ACHN (cell line): ENCODE data around the gene TMCO4.
"Not testable (repeated sequence)": the region's sequence is repeated elsewhere in the genome, so short reads cannot be mapped to it uniquely, and the experiment has no call there.

Source experiments
- DNase-seq: peaks from one replicate; pipeline ENCODE4 v3.0.0-alpha.2; 2015
- in situ Hi-C: cut with HindIII; loops from 2 replicates; pipeline ENCODE4 v1.10.0; 2017; ENCODE audit warnings: low sequenced_read_pairs, low pct_ligation_motif_present, low pct_unique_long_range_greater_than_20kb

TMCO4 gene

DNA sequence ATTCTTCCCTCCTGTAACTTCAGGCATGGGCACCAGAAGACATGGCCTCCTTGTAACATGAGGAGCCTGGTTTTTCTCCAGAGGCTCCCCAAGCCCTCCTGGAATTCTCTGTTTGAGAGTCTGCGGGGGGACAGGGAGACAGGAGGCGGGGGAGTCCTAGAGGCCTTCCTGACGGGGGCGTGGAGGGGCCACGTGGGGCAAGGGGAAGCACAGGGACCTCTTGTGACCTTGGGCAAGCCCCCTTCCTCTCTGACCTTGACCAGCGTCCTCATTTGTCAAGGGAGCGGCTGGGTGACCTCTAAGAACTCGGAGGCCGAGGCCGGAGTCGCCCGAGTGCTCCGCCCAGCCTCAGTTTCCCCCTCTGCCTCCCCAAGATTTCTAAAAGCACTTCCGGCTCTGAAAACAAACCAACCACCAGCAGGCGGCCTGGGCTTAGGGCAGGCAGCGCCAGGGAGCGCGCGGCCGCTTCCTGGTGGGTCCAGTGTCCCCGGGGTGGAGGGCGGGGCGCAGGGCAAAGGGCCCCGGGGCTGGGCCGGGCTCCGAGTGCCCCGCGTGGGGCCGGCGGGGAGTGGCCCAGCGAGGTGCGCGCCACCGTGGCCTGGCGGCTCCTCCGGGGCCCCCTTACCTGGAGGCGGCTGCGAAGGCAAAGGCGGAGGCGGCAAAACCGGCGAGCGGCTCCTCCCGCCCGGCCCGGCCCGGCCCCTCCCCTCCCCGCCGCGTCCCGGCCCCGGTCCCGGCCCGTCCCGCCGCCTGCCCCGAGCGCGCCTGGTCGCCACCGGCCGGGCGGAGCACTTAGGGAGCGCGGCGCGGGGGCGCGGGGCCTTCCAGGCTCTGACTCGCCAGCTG lies at the start of gene TMCO4:
Gene TMCO4, minus strand, starts transcription at position 687 of the 846 bp plus-strand sequence. CDS start 19,158 bp downstream, outside the sequence.
- in situ Hi-C loops, result no loop called here
- DNase-seq, result peak; percentile 68

DNA sequence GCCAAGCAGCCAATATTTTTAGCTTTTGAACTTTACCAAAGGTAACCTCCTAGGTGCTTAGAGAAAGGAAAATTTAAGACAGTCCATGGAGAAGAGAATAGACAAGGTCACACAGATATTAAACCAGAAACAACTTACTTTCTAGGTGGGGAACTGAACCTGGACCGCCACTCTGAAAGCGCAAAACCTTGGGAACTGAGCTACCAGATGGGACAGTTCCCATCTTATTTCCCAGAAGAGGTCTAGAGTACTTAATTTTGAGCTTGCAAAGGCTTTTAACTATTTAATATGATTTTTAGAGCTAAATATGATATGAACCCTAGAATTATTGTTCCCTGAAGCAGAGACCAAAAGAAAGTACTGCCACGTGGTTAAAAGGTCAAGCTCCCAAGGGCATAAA lies 49.6 kb upstream of the TMCO4 start:
- in situ Hi-C loops, result not testable (repeated sequence)

GRCh38 chr1:19847334-19847733 lies 47.6 kb upstream of the TMCO4 start:
- in situ Hi-C loops, DNase-seq: not testable (repeated sequence)

More for the DNA sequence above, 49.6 kb upstream of the TMCO4 start:
- not testable (repeated sequence) for DNase-seq

DNA sequence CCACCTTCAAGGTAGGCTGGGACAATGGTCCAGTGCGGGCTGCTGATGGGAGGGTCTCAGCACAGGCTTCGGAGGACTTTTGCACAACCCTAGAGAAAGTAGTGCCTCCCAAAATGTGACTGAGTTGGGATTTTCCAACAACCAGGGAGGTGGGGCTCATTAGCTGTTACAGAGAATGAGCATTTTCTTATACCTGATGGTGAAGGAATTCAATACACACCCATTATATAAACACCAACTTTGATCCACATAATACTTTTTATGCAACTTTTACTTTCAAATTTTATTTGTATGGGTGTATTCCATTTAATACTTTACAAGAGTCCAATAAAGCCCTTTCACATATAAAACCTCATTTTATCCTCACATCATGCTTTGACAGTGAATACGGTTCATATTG lies 46.6 kb upstream of the TMCO4 start:
- DNase-seq, result no peak
- in situ Hi-C loops, result no loop called here

DNA sequence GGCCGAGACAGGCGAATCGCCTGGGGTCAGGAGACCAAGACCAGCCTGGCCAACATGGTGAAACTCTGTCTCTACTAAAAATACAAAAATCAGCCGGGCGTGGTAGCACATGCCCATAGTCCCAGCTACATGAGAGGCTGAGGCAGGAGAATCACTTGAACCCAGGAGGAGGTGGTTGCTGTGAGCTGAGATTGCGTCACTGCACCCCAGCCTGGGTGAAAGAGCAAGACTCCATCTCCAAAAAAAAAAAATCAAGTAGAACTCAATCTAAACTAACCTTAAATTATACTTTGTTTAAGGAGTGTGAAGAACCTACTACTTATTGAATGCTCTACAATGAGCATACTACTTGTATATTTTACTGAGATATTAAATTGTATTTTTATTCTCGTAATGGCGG lies 45.8 kb upstream of the TMCO4 start:
- in situ Hi-C loops, result no loop called here

DNA sequence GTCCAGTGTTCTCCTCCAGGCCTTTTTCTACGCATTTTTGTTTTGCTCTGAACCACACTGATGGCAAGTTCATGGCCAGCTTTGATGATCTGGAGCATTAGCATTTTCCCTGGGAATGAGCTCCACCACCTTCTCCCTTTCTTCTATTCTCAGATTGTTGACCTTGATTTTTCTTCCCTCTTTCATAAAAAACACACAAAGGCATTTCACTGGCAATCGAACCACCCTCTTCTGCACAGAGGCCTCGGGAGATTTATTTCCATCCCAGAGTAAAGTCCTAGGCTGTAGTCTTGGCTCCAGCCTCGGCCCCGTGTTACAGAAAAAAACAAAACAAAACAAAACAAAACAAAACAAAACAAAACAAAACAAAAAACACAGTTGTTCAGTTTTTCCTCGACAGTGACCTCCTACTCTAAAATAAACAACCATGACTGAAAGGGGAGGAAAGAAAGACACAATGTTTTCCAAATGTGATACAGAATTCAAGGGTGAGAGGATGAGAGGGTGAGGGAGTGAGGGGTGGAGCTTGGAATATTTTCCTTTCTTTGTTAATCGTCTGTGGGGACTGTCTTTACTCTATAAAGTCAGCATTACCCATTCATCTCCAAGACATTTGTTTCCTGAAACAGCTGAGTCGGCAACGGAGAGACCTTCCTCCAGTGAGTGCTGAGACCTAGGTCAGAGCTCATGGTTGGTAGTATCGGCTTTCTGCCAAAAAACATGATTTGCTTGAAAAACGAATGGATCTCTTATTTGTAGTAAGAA lies 45.2 kb upstream of the TMCO4 start:
- in situ Hi-C loops, result no loop called here
- DNase-seq, result no peak

More for the DNA sequence above, 45.8 kb upstream of the TMCO4 start:
- DNase-seq, result no peak

DNA sequence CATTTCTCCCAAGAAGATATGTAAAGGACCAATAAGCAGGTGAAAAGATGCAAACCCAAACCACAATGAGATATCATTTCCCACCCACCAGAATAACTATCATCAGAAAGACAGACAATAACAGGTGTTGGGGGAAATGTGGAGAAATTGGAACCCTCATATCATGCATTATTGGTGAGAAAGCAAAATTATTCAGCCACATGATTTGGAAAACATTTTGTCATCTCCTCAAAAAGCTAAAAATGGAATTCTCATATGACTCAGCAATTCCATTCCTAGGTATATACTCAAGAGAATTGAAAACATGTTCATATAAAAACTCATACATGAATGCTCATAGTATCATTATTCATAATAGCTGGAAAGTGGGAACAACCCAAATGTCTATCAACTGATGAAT lies 40.5 kb upstream of the TMCO4 start:
- in situ Hi-C loops, result no loop called here
- DNase-seq, result no peak

DNA sequence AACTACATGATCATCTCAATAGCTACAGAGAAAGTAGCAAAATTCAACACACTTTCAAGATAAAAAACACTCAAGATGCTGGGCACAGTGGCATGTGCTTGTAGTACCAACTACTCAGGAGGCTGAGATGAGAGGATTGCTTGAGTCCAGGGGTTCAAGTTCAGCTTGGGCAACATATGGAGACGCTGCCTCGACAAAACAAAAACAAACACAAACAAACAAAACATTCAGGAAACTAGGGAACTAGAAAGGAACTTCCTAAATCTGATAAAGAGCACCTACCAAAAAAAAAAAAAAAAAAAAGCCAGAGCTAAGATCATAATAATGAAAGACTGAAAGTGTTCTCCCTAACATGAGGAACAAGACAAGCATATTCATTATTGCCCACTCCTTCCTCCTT lies 38.1 kb upstream of the TMCO4 start:
- no peak for DNase-seq
- in situ Hi-C loops, result no loop called here

DNA sequence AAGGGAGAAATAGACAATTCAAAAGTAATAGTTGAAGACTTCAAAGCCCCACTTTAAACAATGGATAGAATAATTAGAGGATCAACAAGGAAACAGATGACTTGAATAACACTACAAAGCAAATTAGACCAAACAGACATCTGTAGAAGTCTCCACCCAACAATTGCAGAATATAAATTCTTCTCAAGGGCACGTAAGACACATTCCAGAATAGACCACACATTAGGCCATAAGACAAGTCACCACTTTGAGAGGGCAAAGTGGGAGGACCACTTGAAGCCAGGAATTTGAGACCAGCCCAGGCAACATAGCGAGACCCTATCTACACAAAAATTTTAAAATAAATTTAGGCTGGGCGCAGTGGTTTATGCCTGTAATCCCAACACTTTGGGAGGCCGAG lies 35.9 kb upstream of the TMCO4 start:
- in situ Hi-C loops, result no loop called here
- DNase-seq, result no peak

- in situ Hi-C loops, result no loop called here
- no peak for DNase-seq
Observed at GRCh38 chr1:19831441-19831840, 31.7 kb upstream of the TMCO4 start.

DNA sequence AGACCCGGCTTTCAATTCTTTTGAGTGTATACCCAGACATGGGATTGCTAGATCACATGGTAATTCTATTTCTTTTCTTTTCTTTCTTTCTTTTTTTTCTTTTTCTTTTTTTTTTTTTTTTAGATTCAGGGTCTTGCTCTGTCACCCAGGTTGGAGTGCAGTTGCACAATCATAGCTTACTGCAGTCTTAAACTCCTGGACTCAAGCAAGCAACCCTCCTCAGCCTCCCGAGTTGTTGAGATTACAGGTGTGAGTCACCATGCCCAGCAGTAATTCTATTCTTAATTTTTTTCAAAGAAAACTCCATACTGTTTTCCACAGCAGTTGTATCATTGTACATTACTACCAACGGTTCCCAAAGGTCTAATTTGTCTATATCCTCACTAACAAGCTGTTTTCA lies 28.8 kb upstream of the TMCO4 start:
- in situ Hi-C loops, result no loop called here
- DNase-seq, result no peak

DNA sequence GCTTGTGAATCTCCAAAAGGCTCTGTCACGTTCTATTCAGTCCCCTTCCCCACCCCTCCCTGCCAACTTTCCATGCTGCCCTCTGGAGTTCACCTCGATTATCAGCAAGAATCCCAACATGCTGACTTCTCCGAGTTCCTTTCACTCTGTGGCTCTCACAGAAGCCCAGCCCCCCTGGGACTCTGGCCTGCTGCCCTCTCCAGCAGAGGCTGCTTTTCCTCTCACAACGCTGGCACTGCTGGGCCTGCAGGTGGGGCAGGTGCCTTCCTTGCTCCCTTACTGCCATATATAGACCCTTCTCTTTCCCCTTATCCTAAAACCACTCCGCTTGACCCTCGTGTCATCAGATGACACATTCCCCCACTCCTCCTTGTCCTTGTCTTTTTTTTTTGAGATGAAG lies 25.6 kb upstream of the TMCO4 start:
- DNase-seq, result no peak
- in situ Hi-C loops, result no loop called here

DNA sequence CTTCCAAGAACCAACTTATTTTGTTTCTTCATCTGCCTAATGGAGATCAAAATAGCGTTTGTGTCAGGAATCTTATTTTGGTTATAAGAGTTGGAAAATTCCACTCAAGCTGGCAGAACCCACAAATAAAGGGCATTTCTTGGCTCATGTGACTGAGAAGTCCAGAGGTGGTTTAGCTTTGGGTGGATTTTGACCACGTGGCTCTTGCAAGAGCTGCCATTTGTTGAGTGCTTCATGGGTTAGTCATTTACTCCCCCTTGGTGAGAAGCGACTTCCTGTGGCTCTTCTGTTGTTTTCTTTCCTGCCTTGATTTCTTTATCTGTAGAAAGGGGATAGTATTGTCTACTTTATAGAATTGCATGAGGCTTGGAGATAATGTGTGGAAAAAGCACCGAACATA lies 24.8 kb upstream of the TMCO4 start:
- in situ Hi-C loops, result no loop called here
- peak; percentile 5 for DNase-seq

DNA sequence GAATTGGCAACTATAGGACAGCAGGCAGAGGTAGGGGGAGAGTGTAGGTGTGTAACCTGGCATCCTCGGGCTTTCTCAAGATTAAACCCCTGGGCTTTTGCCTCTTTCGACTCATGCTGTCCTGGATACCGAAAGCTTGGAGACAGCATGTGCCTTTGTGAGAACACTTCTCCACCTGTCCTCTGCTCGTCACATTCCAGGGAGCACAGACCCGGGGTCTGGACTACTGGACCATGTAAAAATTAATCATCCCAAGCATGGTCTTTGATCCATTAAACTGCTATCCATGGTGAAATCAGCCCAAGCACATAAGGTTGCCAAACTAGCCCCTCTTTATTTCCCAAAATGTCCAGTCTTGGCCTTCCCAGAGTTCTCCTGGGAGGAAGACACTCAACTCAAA lies 24.3 kb upstream of the TMCO4 start:
- in situ Hi-C loops, result no loop called here
- no peak for DNase-seq

GRCh38 chr1:19819701-19820100 lies 20.0 kb upstream of the TMCO4 start:
- no peak for DNase-seq
- in situ Hi-C loops, result no loop called here

- in situ Hi-C loops, result no loop called here
- DNase-seq, result no peak
Observed at GRCh38 chr1:19818324-19818723, 18.6 kb upstream of the TMCO4 start.

DNA sequence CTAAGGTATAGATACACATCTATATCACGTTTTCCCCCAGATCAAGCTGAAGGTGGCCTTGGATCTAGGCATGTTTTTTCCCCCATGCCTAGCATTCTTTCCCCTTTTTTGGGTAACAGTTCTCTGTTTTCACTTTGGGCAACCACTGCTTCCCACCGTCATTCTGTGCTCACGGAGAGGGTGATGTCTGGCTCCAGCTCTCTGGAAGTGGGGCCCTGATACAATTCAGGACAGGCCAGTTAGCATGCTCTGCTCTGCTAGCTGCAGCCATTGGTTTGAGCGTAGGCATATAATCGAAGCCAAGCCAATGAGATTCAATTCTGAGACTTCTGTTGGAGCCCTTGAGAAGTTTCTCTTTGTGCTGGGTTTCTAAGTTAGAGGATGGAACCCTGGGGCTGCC lies 17.4 kb upstream of the TMCO4 start:
- in situ Hi-C loops, result no loop called here
- DNase-seq, result no peak

GRCh38 chr1:19816737-19817086 lies 17.0 kb upstream of the TMCO4 start:
- DNase-seq, in situ Hi-C loops: not testable (repeated sequence)

DNA sequence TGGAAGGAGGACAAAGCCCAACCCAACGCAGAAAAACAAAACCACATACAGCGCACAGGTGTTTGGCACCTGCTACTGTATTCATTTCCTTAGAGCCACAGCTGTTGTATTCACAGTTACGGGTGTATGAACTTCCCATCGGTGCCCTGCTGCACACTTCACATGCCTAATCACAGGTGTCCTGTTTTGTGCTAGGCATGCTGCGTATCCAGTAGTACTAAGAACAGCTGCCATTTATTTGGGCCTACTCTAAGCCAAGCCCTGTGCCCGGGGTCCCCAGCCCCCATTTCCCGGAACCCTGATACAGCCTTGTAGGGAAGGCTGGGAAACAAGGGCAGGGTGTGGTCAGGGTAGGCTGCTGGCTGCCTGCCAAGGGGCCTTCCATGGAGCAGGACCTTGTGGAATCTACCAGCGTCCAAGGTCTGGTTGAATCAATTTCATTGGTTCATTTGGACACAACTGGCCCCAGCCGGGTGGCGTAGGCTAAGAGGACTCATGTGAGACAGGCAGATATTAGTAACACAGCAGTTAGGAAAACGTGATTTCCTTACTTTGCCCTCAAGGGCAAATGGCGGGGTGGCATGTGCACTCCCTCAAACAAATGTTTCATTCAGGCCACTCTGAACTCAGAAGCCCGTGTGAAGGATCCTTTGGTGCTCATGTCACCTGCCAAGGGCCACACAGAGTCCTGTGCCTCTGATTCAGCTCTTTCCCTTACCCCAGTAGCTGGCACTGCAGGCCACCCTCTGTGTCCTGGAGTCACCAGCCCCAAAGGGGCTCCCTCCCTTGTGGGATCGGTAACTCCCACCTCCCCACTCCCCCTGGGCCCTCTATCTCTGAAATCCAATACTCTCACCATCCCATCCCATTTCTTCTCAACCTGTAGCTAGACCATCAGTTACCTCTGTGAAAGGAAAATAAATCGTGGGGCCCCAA lies 16.4 kb upstream of the TMCO4 start:
- in situ Hi-C loops, result no loop called here
- DNase-seq, result no peak
